Chondrocyte (in vitro differentiated cells): Measurements from ENCODE around the gene TMEFF1. TPM values are rescaled to one million over a fixed set of nuclear protein-coding genes. Genes with fewer than 3 reads are reported as not detected.
A peak's percentile ranks its signal among the peaks of the same experiment; 100 is the strongest.

Experiments used
- DNase-seq: peaks from one replicate; pipeline ENCODE4 v3.0.0; 2021; ENCODE audit warnings: mixed read lengths, low spot score
- H3K27ac Mint-ChIP-seq: one replicate; pipeline ENCODE4 v1.8.0; 2021; ENCODE audit warnings: mild to moderate bottlenecking, moderate library complexity, mixed read lengths; ENCODE audit not compliant: unreplicated experiment
- H3K27me3 Mint-ChIP-seq: 2 replicates; pipeline ENCODE4 v1.8.0; 2021; ENCODE audit warnings: low read depth, mixed read lengths
- H3K36me3 Mint-ChIP-seq: 2 replicates; pipeline ENCODE4 v1.8.0; 2021; ENCODE audit warnings: low read depth, mixed read lengths
- H3K4me1 Mint-ChIP-seq: 2 replicates; pipeline ENCODE4 v1.8.0; 2021; ENCODE audit warnings: low read depth, mild to moderate bottlenecking, mixed read lengths
- H3K4me3 Mint-ChIP-seq: one replicate; pipeline ENCODE4 v1.8.0; 2021; ENCODE audit warnings: mild to moderate bottlenecking, moderate library complexity, mixed read lengths; ENCODE audit not compliant: unreplicated experiment
- H3K9me3 Mint-ChIP-seq: 2 replicates; pipeline ENCODE4 v1.8.0; 2021; ENCODE audit warnings: low read depth, mixed read lengths
- CTCF ChIP-seq: fragments of 200-600 bp; sonication (generic); IDR thresholded peaks from 2 replicates; pipeline ENCODE4 v1.5.0; 2021; ENCODE audit warnings: antibody characterized with exemption, mild to moderate bottlenecking, moderate library complexity
- total RNA-seq: library from RNA; stranded (reverse); gene quantifications from 3 replicates; pipeline ENCODE4 v1.2.1, GENCODE V29; 2021

TMEFF1 gene
- total RNA-seq, 1 donor from 2014 or later, result 3.0 TPM

- H3K4me1 Mint-ChIP-seq, result peaks cover 6% of the 10 kb centered on the region
- H3K27ac Mint-ChIP-seq, result peak overlapping the region; percentile 32
- no peaks in the 10 kb centered on the region for H3K36me3 Mint-ChIP-seq
- TF ChIP-seq CTCF, result no peak
- no peak for DNase-seq
- no peaks in the 10 kb centered on the region for H3K9me3 Mint-ChIP-seq
- no peaks in the 10 kb centered on the region for H3K27me3 Mint-ChIP-seq
- no peak overlapping the region for H3K4me3 Mint-ChIP-seq
Observed at GRCh38 chr9:100489836-100490235, 16.9 kb downstream of the TMEFF1 start.

- Mint-ChIP-seq H3K9me3 (no peaks in the 10 kb centered on the region), H3K4me1 (peaks cover 6% of the 10 kb centered on the region), H3K36me3 (no peaks in the 10 kb centered on the region), H3K4me3 (no peak overlapping the region), H3K27ac (no peak overlapping the region), H3K27me3 (no peaks in the 10 kb centered on the region)
- TF ChIP-seq CTCF, result peak; percentile 46
- no peak for DNase-seq
Observed at GRCh38 chr9:100492952-100493351, 20.0 kb downstream of the TMEFF1 start.

GRCh38 chr9:100498592-100498991, 25.6 kb downstream of the TMEFF1 start:
- no peak overlapping the region for H3K4me3 Mint-ChIP-seq
- H3K27me3 Mint-ChIP-seq, result no peaks in the 10 kb centered on the region
- H3K27ac Mint-ChIP-seq, result no peak overlapping the region
- H3K9me3 Mint-ChIP-seq, result peaks cover 4% of the 10 kb centered on the region
- H3K4me1 Mint-ChIP-seq, result peaks cover 5% of the 10 kb centered on the region
- peaks cover 2% of the 10 kb centered on the region for H3K36me3 Mint-ChIP-seq
- DNase-seq, result no peak
- no peak for TF ChIP-seq CTCF

GRCh38 chr9:100499460-100499859, 26.5 kb downstream of the TMEFF1 start:
- no peaks in the 10 kb centered on the region for H3K27me3 Mint-ChIP-seq
- TF ChIP-seq CTCF, result no peak
- H3K4me1 Mint-ChIP-seq, result peaks cover 5% of the 10 kb centered on the region
- H3K4me3 Mint-ChIP-seq, result no peak overlapping the region
- no peak overlapping the region for H3K27ac Mint-ChIP-seq
- no peak for DNase-seq
- H3K9me3 Mint-ChIP-seq, result peaks cover 4% of the 10 kb centered on the region
- peaks cover 2% of the 10 kb centered on the region for H3K36me3 Mint-ChIP-seq

GRCh38 chr9:100499866-100500265, 26.9 kb downstream of the TMEFF1 start:
- no peak overlapping the region for H3K4me3 Mint-ChIP-seq
- no peaks in the 10 kb centered on the region for H3K27me3 Mint-ChIP-seq
- H3K36me3 Mint-ChIP-seq, result peaks cover 2% of the 10 kb centered on the region
- H3K9me3 Mint-ChIP-seq, result peaks cover 4% of the 10 kb centered on the region
- no peak overlapping the region for H3K27ac Mint-ChIP-seq
- no peak for DNase-seq
- no peak for TF ChIP-seq CTCF
- H3K4me1 Mint-ChIP-seq, result peaks cover 5% of the 10 kb centered on the region
